LNCaP clone FGC (cell line): Measurements from ENCODE around the gene AGTPBP1.

Experiments used
- DNase-seq: peaks from one replicate; pipeline ENCODE4 v3.0.0-alpha.2; 2011; ENCODE audit warnings: low read depth
- H3K4me3 ChIP-seq: 2 replicates; pipeline ENCODE4 v1.5.1; 2011; ENCODE audit warnings: mild to moderate bottlenecking, low read depth, low read length, control low read depth
- CTCF ChIP-seq: IDR thresholded peaks from 2 replicates; pipeline ENCODE4 v1.5.1; 2012; ENCODE audit warnings: mild to moderate bottlenecking; ENCODE audit not compliant: control insufficient read depth, insufficient read depth; ENCODE audit errors: extremely low read depth

AGTPBP1 gene

DNA sequence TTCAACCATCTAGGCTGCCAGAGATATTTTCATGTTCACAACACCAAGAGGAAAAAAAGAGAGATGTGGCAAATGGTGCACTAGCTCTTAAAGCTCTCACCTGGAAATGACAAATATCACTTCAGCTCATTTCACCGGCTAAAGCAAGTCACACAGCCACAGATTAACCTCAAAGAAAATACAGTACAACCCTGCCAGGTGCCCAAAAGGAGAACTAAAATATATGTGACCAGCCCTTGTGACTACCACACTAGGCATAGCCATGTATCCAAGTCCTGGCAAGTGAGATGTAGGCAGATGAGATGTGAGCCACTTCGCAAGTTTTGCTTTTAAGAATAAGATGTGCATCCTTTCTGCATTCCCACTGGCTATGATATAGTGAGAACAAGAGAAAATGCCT, 41.4 kb downstream of the AGTPBP1 start:
- no peak overlapping the region for H3K4me3 ChIP-seq
- TF ChIP-seq CTCF, result no peak
- no peak for DNase-seq

GRCh38 chr9:85688361-85688760, 53.4 kb downstream of the AGTPBP1 start:
- no peak overlapping the region for H3K4me3 ChIP-seq
- no peak for DNase-seq
- TF ChIP-seq CTCF, result no peak

DNA sequence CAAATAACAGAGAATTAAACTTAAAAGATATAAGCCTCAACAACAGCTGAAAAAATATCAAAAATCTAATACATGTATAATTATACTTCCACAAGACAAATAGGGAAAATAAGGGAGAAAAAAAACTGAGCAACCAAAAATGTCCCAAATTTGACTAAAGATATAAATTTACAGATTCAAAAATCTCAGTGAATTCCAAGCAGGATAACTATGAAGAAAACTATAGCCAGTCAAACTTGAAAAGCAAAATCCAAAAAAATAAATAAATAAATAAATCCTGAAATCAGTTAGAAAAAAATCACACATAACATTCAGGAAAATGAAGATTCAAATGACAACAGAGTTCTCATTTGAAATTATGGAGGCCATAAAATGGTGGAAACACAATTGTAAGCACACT, 56.7 kb downstream of the AGTPBP1 start:
- TF ChIP-seq CTCF, result no peak
- DNase-seq, result no peak
- no peak overlapping the region for H3K4me3 ChIP-seq

- DNase-seq, result no peak
- H3K4me3 ChIP-seq, result no peak overlapping the region
- no peak for TF ChIP-seq CTCF
These were observed 65.0 kb downstream of the AGTPBP1 start for GRCh38 chr9:85676790-85677189.

DNA sequence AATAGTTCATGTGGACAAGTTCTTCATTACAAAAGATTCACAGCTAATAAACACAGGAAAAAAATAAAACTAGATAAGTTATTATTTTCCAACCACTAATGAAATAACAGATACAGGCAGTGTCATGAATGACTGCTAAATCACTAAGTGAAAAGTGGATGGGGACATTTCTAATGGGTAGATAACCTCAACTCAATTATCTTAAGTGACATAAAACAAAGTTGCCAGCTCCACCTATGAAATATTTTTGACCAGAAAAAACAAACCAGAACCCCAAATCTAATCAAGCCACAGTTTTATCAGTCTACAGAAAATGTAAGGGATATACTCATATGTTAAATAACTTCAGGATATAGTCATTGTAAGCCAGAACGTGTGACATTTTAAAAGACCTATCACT, 74.4 kb downstream of the AGTPBP1 start:
- TF ChIP-seq CTCF, result no peak
- no peak for DNase-seq
- H3K4me3 ChIP-seq, result no peak overlapping the region

- DNase-seq, result no peak
- no peak for TF ChIP-seq CTCF
- no peak overlapping the region for H3K4me3 ChIP-seq
These were observed 75.7 kb downstream of the AGTPBP1 start for GRCh38 chr9:85666086-85666485.

DNA sequence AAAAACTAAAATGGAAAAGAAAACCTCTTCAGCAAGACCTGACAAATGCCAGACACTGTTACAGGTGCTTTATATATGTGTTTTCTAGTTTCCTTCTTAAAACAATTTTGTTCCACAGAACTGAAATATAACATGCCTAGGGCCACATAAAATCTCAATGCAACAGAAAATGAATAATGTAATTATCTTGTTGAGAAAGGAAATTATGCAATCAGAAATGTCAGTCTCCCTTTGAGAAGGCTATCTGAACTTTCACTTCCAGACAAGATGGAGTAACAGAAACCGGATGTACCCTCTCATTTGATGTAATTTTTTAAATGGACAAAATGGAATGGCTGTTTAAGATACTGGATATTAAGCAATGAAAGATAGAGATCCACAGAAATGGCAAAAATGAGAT, 79.2 kb downstream of the AGTPBP1 start:
- DNase-seq, result no peak
- H3K4me3 ChIP-seq, result no peak overlapping the region
- no peak for TF ChIP-seq CTCF
